Measurements from ENCODE around the gene ZNF414.
A peak's percentile ranks its signal among the peaks of the same experiment; 100 is the strongest.

Gene ZNF414

DNA sequence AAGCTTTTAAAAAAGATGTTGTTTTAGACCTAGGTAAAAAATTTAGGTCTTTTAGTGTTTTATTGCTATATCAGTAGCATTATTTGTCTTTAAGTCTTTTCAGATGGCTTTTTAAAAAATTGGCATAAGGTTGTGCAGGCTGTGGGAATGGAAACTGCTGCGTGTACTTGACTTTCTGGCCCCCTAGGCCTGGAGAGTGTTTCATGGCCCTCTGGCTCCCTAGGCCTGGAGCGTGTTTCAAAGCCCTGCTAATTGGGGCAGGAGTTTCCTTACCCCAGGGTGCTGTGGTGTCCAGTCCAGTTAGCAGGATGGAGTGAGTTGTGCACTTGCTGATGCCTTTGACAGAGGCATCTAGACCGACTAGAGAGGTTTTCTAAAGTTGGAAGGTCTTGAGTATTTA is 35.4 kb downstream of the ZNF414 start:
- CTCF ChIA-PET = interaction anchor here (0.6 kb wide), 1 partner anchor 12 kb away, joined by 3 read pairs; no protein-coding TSS in a partner anchor

DNA sequence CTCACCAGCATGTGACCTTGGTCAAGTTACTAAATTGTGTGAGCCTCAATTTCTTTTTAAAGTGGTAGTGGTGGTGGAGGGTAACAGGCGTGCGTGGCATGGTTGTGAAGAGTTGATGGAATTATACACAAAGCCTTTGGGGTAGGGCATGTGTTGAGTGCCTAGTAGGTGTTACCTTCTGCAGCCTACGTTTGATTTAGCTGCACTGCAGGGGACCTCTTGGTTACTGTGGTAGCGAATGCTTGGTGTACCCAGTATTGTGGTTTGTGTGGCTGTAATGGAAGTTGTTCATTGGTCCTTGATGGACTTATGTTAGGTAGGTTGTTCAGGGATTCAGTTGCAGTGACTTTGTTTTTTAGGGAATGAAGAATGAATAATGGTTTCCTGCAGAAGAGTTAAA is 36.1 kb downstream of the ZNF414 start:
- no peak overlapping the region for H3K27ac ChIP-seq
- ChIA-PET CTCF (no interaction called here), POLR2A (ENCODE audit: low non-redundant PET) (no interaction called here)
- TF ChIP-seq, protein P1, sequence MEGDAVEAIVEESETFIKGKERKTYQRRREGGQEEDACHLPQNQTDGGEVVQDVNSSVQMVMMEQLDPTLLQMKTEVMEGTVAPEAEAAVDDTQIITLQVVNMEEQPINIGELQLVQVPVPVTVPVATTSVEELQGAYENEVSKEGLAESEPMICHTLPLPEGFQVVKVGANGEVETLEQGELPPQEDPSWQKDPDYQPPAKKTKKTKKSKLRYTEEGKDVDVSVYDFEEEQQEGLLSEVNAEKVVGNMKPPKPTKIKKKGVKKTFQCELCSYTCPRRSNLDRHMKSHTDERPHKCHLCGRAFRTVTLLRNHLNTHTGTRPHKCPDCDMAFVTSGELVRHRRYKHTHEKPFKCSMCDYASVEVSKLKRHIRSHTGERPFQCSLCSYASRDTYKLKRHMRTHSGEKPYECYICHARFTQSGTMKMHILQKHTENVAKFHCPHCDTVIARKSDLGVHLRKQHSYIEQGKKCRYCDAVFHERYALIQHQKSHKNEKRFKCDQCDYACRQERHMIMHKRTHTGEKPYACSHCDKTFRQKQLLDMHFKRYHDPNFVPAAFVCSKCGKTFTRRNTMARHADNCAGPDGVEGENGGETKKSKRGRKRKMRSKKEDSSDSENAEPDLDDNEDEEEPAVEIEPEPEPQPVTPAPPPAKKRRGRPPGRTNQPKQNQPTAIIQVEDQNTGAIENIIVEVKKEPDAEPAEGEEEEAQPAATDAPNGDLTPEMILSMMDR (conservative IDR thresholded peaks at IDR 0.05; ENCODE audit: low read depth) = no peak
- DNase-seq (ENCODE audit: low spot score) = no peak

More for the DNA sequence above, 35.4 kb downstream of the ZNF414 start:
- no peak for DNase-seq (ENCODE audit: low spot score)
- peak overlapping the region; percentile 4; the same call in 1 of the 2 replicates for H3K27ac ChIP-seq
- TF ChIP-seq, protein P1 (conservative IDR thresholded peaks at IDR 0.05; ENCODE audit: low read depth) = no peak
- POLR2A ChIA-PET (ENCODE audit: low non-redundant PET) = no interaction called here

DNA sequence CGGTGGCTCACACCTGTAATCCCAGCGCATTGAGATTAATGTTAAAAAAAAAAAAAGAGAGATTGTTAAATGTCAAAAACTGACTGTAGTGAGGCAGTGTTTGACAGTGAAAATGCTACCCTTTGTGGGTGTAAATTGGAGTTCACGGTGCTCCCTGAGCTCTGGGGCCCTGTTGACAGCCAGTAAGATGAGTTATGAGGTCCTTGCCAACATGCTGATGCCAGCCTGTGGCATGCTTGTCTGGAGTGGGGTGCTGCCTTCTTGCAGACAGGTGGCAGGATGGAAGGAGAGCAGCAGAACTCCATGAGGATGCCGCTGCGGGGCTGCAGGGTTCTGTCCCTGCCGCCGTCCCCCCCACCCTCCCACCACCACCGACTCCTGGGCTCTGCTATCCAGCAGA is 37.4 kb downstream of the ZNF414 start:
- POLR2A ChIA-PET (ENCODE audit: low non-redundant PET) = no interaction called here
- H3K27ac ChIP-seq = no peak overlapping the region
- TF ChIP-seq, protein P1 (conservative IDR thresholded peaks at IDR 0.05; ENCODE audit: low read depth) = no peak
- CTCF ChIA-PET = interaction anchor here (0.7 kb wide), 1 partner anchor 16 kb away, joined by 3 read pairs; no protein-coding TSS in a partner anchor
- DNase-seq (ENCODE audit: low spot score) = no peak

DNA sequence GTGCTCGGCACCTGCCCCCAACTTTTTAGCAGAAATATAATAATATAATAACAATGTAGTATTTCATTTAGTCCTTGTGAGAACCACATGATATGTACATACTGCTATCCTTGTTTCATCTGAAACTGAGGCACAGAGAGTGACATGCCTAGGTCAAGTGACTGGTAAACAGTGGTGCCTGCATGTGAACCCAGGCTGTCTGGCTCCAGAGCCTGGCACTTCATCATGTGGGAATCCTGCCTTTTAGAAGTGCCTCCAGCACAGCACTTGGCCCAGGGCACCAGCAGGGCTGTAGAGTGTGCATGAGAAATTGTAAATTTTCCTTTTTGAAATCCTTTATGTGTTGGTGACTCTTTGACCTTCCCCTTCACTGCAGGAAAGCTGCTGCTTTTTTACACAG is 39.0 kb downstream of the ZNF414 start:
- DNase-seq (ENCODE audit: low spot score) = no peak
- ChIA-PET POLR2A (ENCODE audit: low non-redundant PET) (no interaction called here), CTCF (no interaction called here)
- H3K27ac ChIP-seq = no peak overlapping the region
- TF ChIP-seq, protein P1 (conservative IDR thresholded peaks at IDR 0.05; ENCODE audit: low read depth) = no peak

DNA sequence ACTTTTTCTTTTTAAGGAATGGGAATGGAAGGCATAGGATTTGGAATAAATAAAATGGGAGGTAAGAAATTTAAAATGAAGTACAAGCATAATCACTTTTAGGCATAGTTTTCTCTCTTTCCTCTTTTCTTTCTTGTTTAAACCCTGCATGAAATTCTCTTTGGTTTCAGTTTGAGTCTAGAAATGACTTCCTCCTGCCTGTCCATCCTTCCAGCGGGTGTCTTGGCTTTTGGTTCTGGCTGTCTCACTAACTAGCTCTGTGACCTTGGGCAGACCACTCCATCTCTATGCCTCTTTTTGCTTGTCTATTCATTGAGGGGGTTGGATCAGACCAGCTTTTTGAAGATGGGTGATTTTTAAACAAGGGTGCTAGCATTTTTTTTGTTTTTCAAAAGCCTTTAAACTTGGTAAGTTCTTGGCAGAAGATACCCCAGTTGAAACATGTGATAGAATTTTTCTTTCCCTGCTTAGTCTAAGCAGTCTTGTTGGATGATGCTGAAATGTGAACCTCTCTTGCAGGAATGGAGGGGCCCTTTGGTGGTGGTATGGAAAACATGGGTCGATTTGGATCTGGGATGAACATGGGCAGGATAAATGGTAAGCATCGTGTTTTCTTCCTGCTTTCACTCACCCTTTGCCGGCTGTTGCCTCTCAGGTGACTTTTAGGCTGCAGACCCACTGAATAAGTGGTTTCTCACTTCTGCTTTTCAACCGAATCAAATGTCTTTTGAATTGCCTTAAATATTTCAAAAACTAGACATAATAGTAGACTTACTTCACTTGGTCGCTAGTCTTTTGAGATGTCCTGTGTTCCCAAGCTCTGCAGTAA is 40.1 kb downstream of the ZNF414 start:
- ChIA-PET CTCF (interaction anchor here (0.6 to 0.7 kb wide), 2 partner anchors 11 to 104 kb away, joined by 3 read pairs; no protein-coding TSS in a partner anchor), POLR2A (ENCODE audit: low non-redundant PET) (interaction anchor here (0.6 to 0.7 kb wide), 2 partner anchors 9 to 36 kb away, joined by 3 to 4 read pairs; no protein-coding TSS in a partner anchor)
- no peak overlapping the region for H3K27ac ChIP-seq
- TF ChIP-seq, protein P1 (conservative IDR thresholded peaks at IDR 0.05; ENCODE audit: low read depth) = no peak
- DNase-seq (ENCODE audit: low spot score) = no peak

DNA sequence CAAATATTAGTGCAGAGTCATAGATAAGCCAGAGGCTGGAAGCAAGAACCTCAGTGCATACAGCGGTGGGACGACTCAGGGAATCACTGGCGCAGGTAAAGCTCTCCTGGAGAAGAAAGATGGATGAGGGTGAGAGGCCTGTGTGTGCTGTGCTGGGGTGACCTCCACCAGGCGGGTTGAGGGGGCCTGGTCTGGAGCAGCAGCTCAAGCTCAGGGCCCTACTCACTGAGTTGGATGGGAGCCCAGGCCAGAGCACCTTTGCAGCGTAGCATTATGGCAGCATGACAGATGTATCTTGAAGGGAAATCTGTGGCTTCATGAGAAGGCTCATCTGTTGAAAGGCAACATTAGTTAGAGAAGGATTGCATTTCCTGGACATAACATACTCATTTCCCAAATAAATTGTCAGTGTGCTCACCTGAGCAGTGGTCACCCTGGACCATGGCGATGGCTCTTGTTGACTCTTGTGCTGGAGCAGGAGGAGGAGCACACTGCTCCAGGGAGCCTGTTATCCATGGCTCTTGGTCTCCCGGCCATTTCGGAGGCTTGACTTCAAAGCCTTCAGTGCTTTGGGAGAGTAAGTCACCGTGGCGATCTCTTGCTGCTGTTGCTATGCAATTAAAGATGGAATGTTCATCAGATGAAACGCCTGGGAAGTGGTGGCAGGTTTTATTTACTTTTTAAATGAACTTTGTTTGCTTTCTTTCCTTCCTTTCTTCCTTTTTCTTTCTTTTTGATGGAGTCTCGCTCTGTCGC is 44.2 kb downstream of the ZNF414 start:
- POLR2A ChIA-PET (ENCODE audit: low non-redundant PET) = no interaction called here
- TF ChIP-seq, protein P1 (conservative IDR thresholded peaks at IDR 0.05; ENCODE audit: low read depth) = no peak
- no peak overlapping the region for H3K27ac ChIP-seq
- DNase-seq (ENCODE audit: low spot score) = no peak
- CTCF ChIA-PET = no interaction called here

All from RWPE1 (cell line).